ENCODE data around the gene TRAF2. TPM values are rescaled to one million over a fixed set of nuclear protein-coding genes. Genes with fewer than 3 reads are reported as not detected.
A peak's percentile ranks its signal among the peaks of the same experiment; 100 is the strongest.

TRAF2 gene
- total and polyA plus RNA-seq, 4 donors, result 4.7 to 14.9 (median 6.8) TPM

- Histone ChIP-seq H3K27me3 (ENCODE audit: control insufficient read depth in 4 of 4, insufficient read depth in 4 of 4, low read length in 3 of 4) (no peaks in the 10 kb centered on the region), H3K36me3 (ENCODE audit: control insufficient read depth in 4 of 4, insufficient read depth in 3 of 4, low read depth in 1 of 4, low read length in 3 of 4) (peaks cover 0 to 2% (median 0%) of the 10 kb centered on the region in 4 donors), H3K4me3 (ENCODE audit: low read depth in 1 of 3, low read length in 3 of 3) (peak overlapping the region in 1 of 3 donors; percentile 92), H3K4me1 (ENCODE audit: control insufficient read depth in 4 of 4, insufficient read depth in 4 of 4, low read length in 3 of 4) (peaks cover 23 to 58% (median 48%) of the 10 kb centered on the region in 4 donors), H3K9me3 (ENCODE audit: control insufficient read depth in 4 of 4, low read length in 3 of 4) (peaks cover 0 to 3% (median 0%) of the 10 kb centered on the region in 4 donors), H3K9ac (ENCODE audit: low read depth in 1 of 2, low read length in 2 of 2) (no peak overlapping the region), H3K27ac (ENCODE audit: low read depth in 1 of 2, low read length in 2 of 2) (peak overlapping the region in 1 of 2 donors; percentile 91)
- TF ChIP-seq, protein P1, sequence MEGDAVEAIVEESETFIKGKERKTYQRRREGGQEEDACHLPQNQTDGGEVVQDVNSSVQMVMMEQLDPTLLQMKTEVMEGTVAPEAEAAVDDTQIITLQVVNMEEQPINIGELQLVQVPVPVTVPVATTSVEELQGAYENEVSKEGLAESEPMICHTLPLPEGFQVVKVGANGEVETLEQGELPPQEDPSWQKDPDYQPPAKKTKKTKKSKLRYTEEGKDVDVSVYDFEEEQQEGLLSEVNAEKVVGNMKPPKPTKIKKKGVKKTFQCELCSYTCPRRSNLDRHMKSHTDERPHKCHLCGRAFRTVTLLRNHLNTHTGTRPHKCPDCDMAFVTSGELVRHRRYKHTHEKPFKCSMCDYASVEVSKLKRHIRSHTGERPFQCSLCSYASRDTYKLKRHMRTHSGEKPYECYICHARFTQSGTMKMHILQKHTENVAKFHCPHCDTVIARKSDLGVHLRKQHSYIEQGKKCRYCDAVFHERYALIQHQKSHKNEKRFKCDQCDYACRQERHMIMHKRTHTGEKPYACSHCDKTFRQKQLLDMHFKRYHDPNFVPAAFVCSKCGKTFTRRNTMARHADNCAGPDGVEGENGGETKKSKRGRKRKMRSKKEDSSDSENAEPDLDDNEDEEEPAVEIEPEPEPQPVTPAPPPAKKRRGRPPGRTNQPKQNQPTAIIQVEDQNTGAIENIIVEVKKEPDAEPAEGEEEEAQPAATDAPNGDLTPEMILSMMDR (IDR thresholded peaks at IDR 0.05; ENCODE audit: low read depth, low read length, missing input control), result no peak
- TF ChIP-seq JUND (IDR thresholded peaks at IDR 0.05) (no peak), NR2F2 (IDR thresholded peaks at IDR 0.05) (no peak), TAF1 (conservative IDR thresholded peaks at IDR 0.05) (no peak), EGR1 (IDR thresholded peaks at IDR 0.05; ENCODE audit: low read depth in 2 of 2) (no peak), GABPA (IDR thresholded peaks at IDR 0.05 in 1 of 2, conservative IDR thresholded peaks at IDR 0.05 in 1 of 2) (no peak), RAD21 (IDR thresholded peaks at IDR 0.05) (no peak), HNF4A (conservative IDR thresholded peaks at IDR 0.05) (no peak), FOXA2 (IDR thresholded peaks at IDR 0.05) (no peak), FOXA1 (IDR thresholded peaks at IDR 0.05) (no peak), YY1 (IDR thresholded peaks at IDR 0.05) (no peak), ZBTB33 (IDR thresholded peaks at IDR 0.05) (no peak), REST (IDR thresholded peaks at IDR 0.05) (no peak), RXRA (IDR thresholded peaks at IDR 0.05) (no peak), HNF4G (IDR thresholded peaks at IDR 0.05) (no peak), SP1 (IDR thresholded peaks at IDR 0.05) (no peak)
- TF ChIP-seq, protein P2, sequence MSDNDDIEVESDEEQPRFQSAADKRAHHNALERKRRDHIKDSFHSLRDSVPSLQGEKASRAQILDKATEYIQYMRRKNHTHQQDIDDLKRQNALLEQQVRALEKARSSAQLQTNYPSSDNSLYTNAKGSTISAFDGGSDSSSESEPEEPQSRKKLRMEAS (IDR thresholded peaks at IDR 0.05), result no peak
- TF ChIP-seq, protein P3, sequence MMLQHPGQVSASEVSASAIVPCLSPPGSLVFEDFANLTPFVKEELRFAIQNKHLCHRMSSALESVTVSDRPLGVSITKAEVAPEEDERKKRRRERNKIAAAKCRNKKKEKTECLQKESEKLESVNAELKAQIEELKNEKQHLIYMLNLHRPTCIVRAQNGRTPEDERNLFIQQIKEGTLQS (IDR thresholded peaks at IDR 0.05), result no peak
- 11% methylated on average over 75 of the region's 75 CpGs for WGBS
- peak; percentile 64 for DNase-seq (ENCODE audit: low spot score)
Observed at GRCh38 chr9:136847088-136847825, 39.1 kb upstream of the TRAF2 start.
